Thoracic aorta (tissue), 2 donors: Measurements from ENCODE around the gene C1orf167. TPM values are rescaled to one million over a fixed set of nuclear protein-coding genes. Genes with fewer than 3 reads are reported as not detected.

Source experiments
- ATAC-seq: fragments of 150-250 bp; one replicate; pipeline ENCODE4 v1.8.0; 2017; ENCODE audit warnings: low read depth; ENCODE audit not compliant: insufficient number of reproducible peaks, low FRiP score
- DNase-seq: peaks from one replicate; pipeline ENCODE4 v3.0.0-alpha.2; 2020; ENCODE audit warnings: low spot score
- H3K27ac ChIP-seq, 2 donors: fragments of 200-600 bp; sonication (generic); 1 replicate in 1 of 2; 2 replicates in 1 of 2; pipeline ENCODE4 v1.5.1; 2016; ENCODE audit warnings: mild to moderate bottlenecking in 2 of 2, moderate library complexity in 2 of 2
- H3K27me3 ChIP-seq: fragments of 200-600 bp; sonication (generic); replicated peaks from 2 replicates; pipeline ENCODE4 v1.6.0; 2016; ENCODE audit warnings: mild to moderate bottlenecking; ENCODE audit not compliant: insufficient read depth
- H3K36me3 ChIP-seq: fragments of 200-600 bp; sonication (generic); one replicate; pipeline ENCODE4 v1.5.1; 2016
- H3K4me1 ChIP-seq, 2 donors: fragments of 200-600 bp; sonication (generic); 1 replicate in 1 of 2; 2 replicates in 1 of 2; pipeline versions ENCODE4 v1.5.1 to v1.6.0; 2016; ENCODE audit warnings: low read depth in 2 of 2, mild to moderate bottlenecking in 1 of 2; ENCODE audit not compliant: control insufficient read depth in 1 of 2
- H3K4me3 ChIP-seq: fragments of 200-600 bp; sonication (generic); 2 replicates; pipeline ENCODE4 v1.5.1; 2016; ENCODE audit warnings: mild to moderate bottlenecking
- H3K9me3 ChIP-seq: fragments of 200-600 bp; sonication (generic); 2 replicates; pipeline ENCODE4 v1.5.1; 2016
- CTCF ChIP-seq: fragments of 200-600 bp; sonication (generic); IDR thresholded peaks from one replicate; pipeline ENCODE4 v1.5.1; 2019; ENCODE audit warnings: antibody characterized with exemption
- total RNA-seq, 2 donors: library from RNA; depleted of rRNA; stranded (reverse); fragments of >200 nt; gene quantifications; one replicate each; pipeline versions ENCODE4 v1.1.0 to v1.2.3, GENCODE V29; 2016

C1orf167 gene
- total RNA-seq, 2 donors from 2014 or later = 4.2 TPM; not detected in 1

- Histone ChIP-seq H3K4me3 (peak overlapping the region; percentile 96), H3K27ac (peak overlapping the region; percentile 77 to 86), H3K27me3 (no peaks in the 10 kb centered on the region), H3K36me3 (no peaks in the 10 kb centered on the region), H3K9me3 (no peaks in the 10 kb centered on the region), H3K4me1 (peaks cover 16 to 20% of the 10 kb centered on the region in 2 donors)
- TF ChIP-seq CTCF = no peak
- peak; percentile 58 for ATAC-seq
- peak; percentile 43 for DNase-seq
Observed at GRCh38 chr1:11736746-11737639, 25.0 kb upstream of the C1orf167 start.

- Histone ChIP-seq H3K27me3 (no peaks in the 10 kb centered on the region), H3K4me1 (peaks cover 12% of the 10 kb centered on the region in 2 donors), H3K27ac (no peak overlapping the region), H3K36me3 (no peaks in the 10 kb centered on the region), H3K9me3 (no peaks in the 10 kb centered on the region), H3K4me3 (no peak overlapping the region)
- ATAC-seq (no peak), DNase-seq (no peak)
- TF ChIP-seq CTCF = no peak
Observed at GRCh38 chr1:11738096-11738495, 23.9 kb upstream of the C1orf167 start.

- Histone ChIP-seq H3K36me3 (no peaks in the 10 kb centered on the region), H3K27me3 (no peaks in the 10 kb centered on the region), H3K4me3 (no peak overlapping the region), H3K27ac (no peak overlapping the region), H3K9me3 (no peaks in the 10 kb centered on the region), H3K4me1 (peaks cover 12% of the 10 kb centered on the region in 2 donors)
- DNase-seq (no peak), ATAC-seq (no peak)
- no peak for TF ChIP-seq CTCF
Observed at GRCh38 chr1:11738783-11739182, 23.2 kb upstream of the C1orf167 start.

- Histone ChIP-seq H3K27ac (no peak overlapping the region), H3K4me3 (no peak overlapping the region), H3K9me3 (no peaks in the 10 kb centered on the region), H3K4me1 (peaks cover 10 to 12% of the 10 kb centered on the region in 2 donors), H3K36me3 (no peaks in the 10 kb centered on the region), H3K27me3 (no peaks in the 10 kb centered on the region)
- TF ChIP-seq CTCF = no peak
- ATAC-seq (no peak), DNase-seq (no peak)
Observed at GRCh38 chr1:11740258-11741192, 21.5 kb upstream of the C1orf167 start.

GRCh38 chr1:11741482-11741881, 20.5 kb upstream of the C1orf167 start:
- ATAC-seq (no peak), DNase-seq (no peak)
- no peak overlapping the region for H3K27ac ChIP-seq
- no peaks in the 10 kb centered on the region for H3K9me3 ChIP-seq
- H3K4me3 ChIP-seq = no peak overlapping the region
- no peaks in the 10 kb centered on the region for H3K27me3 ChIP-seq
- peaks cover 8 to 12% of the 10 kb centered on the region in 2 donors for H3K4me1 ChIP-seq
- TF ChIP-seq CTCF = no peak
- H3K36me3 ChIP-seq = no peaks in the 10 kb centered on the region
